NCI-H510A treated with DMSO at 0.1 percent for 48 hours (cell line): Measurements from ENCODE around the gene GAB3.

Experiments used
- DNase-seq: peaks from one replicate; lab custom pipeline; 2025; lab: John Stamatoyannopoulos, UW

Gene GAB3

GRCh38 chrX:154751203-154751668, 359 bp upstream of the GAB3 start:
- DNase-seq, result no peak

GRCh38 chrX:154749856-154750255, 1.0 kb downstream of the GAB3 start:
- no peak for DNase-seq

- DNase-seq, result peak; percentile 44
Measured at GRCh38 chrX:154748712-154749339, 2.1 kb downstream of the GAB3 start.

GRCh38 chrX:154742613-154743012, 8.3 kb downstream of the GAB3 start:
- DNase-seq, result no peak

- no peak for DNase-seq
Measured at GRCh38 chrX:154739952-154740465, 10.9 kb downstream of the GAB3 start.

GRCh38 chrX:154738011-154738738, 12.7 kb downstream of the GAB3 start:
- no peak for DNase-seq

- no peak for DNase-seq
Measured at GRCh38 chrX:154737136-154737535, 13.7 kb downstream of the GAB3 start.

- no peak for DNase-seq
Measured at GRCh38 chrX:154735695-154736393, 15.0 kb downstream of the GAB3 start.

- no peak for DNase-seq
Measured at GRCh38 chrX:154734061-154734781, 16.7 kb downstream of the GAB3 start.

GRCh38 chrX:154733066-154733425, 17.8 kb downstream of the GAB3 start:
- DNase-seq, result no peak

GRCh38 chrX:154732421-154733065, 18.3 kb downstream of the GAB3 start:
- DNase-seq, result no peak

GRCh38 chrX:154731881-154732280, 19.0 kb downstream of the GAB3 start:
- DNase-seq, result no peak

- no peak for DNase-seq
Measured at GRCh38 chrX:154731184-154731583, 19.7 kb downstream of the GAB3 start.

- no peak for DNase-seq
Measured at GRCh38 chrX:154730253-154730891, 20.5 kb downstream of the GAB3 start.

GRCh38 chrX:154729439-154729838, 21.4 kb downstream of the GAB3 start:
- no peak for DNase-seq

- no peak for DNase-seq
Measured at GRCh38 chrX:154728431-154729190, 22.3 kb downstream of the GAB3 start.

- DNase-seq, result no peak
Measured at GRCh38 chrX:154727871-154728270, 23.0 kb downstream of the GAB3 start.

- no peak for DNase-seq
Measured at GRCh38 chrX:154727418-154727817, 23.5 kb downstream of the GAB3 start.

- no peak for DNase-seq
Measured at GRCh38 chrX:154724993-154725756, 25.7 kb downstream of the GAB3 start.

- no peak for DNase-seq
Measured at GRCh38 chrX:154721155-154721554, 29.7 kb downstream of the GAB3 start.
